Ovary (tissue), 9 donors: ENCODE data around the gene IRF3. TPM values are rescaled to one million over a fixed set of nuclear protein-coding genes. Genes with fewer than 3 reads are reported as not detected.
"Not testable (repeated sequence)": the region's sequence is repeated elsewhere in the genome, so short reads cannot be mapped to it uniquely, and the experiment has no call there.

Experiments used
- DNase-seq, 5 donors: peaks; one replicate each; pipeline ENCODE4 v3.0.0-alpha.2; 2019 to 2020
- H3K27ac ChIP-seq, 2 donors: fragments of 200-600 bp; one replicate each; pipeline versions ENCODE4 v1.5.1 to v1.8.0; 2019 to 2022
- H3K27me3 ChIP-seq: fragments of 200-600 bp; one replicate; pipeline ENCODE4 v1.8.0; 2022
- H3K36me3 ChIP-seq: fragments of 200-600 bp; sonication (generic); one replicate; pipeline ENCODE4 v1.5.1; 2019
- H3K4me1 ChIP-seq: one replicate; pipeline ENCODE4 v1.8.1; 2013; ENCODE audit warnings: mild to moderate bottlenecking, moderate library complexity; ENCODE audit not compliant: insufficient read depth
- H3K4me3 ChIP-seq: fragments of 200-600 bp; sonication (generic); one replicate; pipeline ENCODE4 v1.5.1; 2017
- H3K9me3 ChIP-seq, 2 donors: fragments of 200-600 bp in 1 of 2; sonication (generic) in 1 of 2; one replicate each; pipeline versions ENCODE4 v1.5.1 to v1.8.1; 2013 to 2019; ENCODE audit warnings: mild to moderate bottlenecking in 1 of 2, moderate library complexity in 1 of 2
- EP300 ChIP-seq: sonication (generic); formaldehyde crosslinking; IDR thresholded peaks from one replicate; pipeline ENCODE4 v1.6.1; 2017; ENCODE audit warnings: antibody characterized with exemption
- POLR2A ChIP-seq: fragments of 450-650 bp; IDR thresholded peaks from one replicate; pipeline ENCODE4 v1.6.1; 2017; ENCODE audit warnings: antibody characterized with exemption, mild to moderate bottlenecking, moderate library complexity
- WGBS, 3 donors: extraction: QIAGEN DNeasy Blood & Tissue Kit in 1 of 3; methylation state at CpG; one replicate each; pipeline versions ENCODE4 v1.1.5 to v1.1.7; 2013 to 2017; 5-methylcytosine and 5-hydroxymethylcytosine counted together
- intact Hi-C, 4 donors: fragments of 100-400 bp; cut with DNase I; formaldehyde crosslinking; loops; one replicate each; pipeline versions ENCODE4 v1.11.0 to v1.15.1; 2022 to 2023
- polyA plus RNA-seq, 2 donors: library from polyadenylated mRNA; stranded (reverse); fragments of 200-250 nt in 1 of 2; fragments of 350-450 nt in 1 of 2; fragmentation: Illumina TruSeq in 1 of 2; extraction: RNeasy Lipid Tissue Mini Kit (QIAGEN cat#74804) in 1 of 2; gene quantifications; one replicate each; pipeline ENCODE4 v1.2.3, GENCODE V29; 2013 to 2014
- total RNA-seq, 7 donors: library from RNA; depleted of rRNA in 2 of 7; stranded (reverse); fragments of >200 nt in 2 of 7; fragmentation: NEBNext Ultra II Directional in 3 of 7; extraction: Animal tissue kit (Norgen Biotek cat#: 25700) in 3 of 7; gene quantifications; one replicate each; pipeline versions ENCODE4 v1.1.0 to v1.2.4, GENCODE V29; 2016 to 2023
- TF ChIP-seq, protein P1 (sequence below), 3 donors: fragments of 450-650 bp in 2 of 3; fragments of 200-600 bp in 1 of 3; IDR thresholded peaks; one replicate each; pipeline versions ENCODE4 v1.5.1 to v1.8.0; 2016 to 2022; ENCODE audit warnings: antibody characterized with exemption in 3 of 3, mild to moderate bottlenecking in 1 of 3
- donor health status: DM: no; HTN: no; CAD: no; lungs with moderate emphysema.
- donor health status: DM: no; HTN: no; CAD: no.
- donor health status: Bipolar disorder and iron deficiency.
- donor health status: DM: yes; HTN: yes; CAD: no.
- donor health status: DM: no; HTN: no; CAD: no.
- donor health status: DM: yes; HTN: yes; CAD: no.

IRF3 gene
- total and polyA plus RNA-seq, 9 donors = 24.2 to 89.0 (median 69.5) TPM

DNA sequence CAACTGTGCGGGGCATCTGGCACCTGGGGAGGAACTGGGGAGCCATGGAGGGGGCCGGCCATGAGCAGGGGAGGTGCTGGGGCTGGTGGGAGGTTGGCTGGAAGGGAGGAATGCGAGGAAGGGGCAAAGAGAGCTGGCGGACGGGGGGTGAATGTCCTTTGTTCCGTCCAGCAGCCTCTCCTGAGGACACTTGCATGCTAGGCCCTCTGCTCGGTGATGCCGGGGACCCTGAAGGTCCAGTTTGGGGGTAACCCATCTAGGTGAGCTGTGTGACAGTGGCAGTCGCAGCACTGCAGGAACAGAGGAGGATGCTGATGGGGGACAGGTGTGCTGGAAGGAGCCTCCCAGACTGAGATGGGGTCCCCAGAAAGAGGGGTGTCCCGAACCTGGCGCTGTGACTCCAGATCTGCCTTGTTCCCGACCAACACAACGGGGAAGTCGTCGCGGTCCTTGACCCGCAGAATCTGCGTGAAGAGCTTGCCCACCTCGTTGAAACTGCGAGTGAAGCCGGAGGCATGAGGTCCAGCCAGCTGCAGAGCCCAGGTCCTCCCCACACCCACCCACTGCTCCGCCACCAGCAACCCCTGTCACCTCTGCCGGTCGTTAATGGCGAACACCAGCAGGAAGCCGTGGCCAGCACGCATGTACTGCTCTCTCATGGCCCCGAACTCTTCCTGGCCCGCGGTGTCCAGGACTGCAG is 29.3 kb downstream of the IRF3 start:
- Histone ChIP-seq H3K27ac (no peak overlapping the region), H3K27me3 (no peaks in the 10 kb centered on the region), H3K36me3 (no peaks in the 10 kb centered on the region), H3K9me3 (no peaks in the 10 kb centered on the region), H3K4me3 (no peak overlapping the region), H3K4me1 (peaks cover 7% of the 10 kb centered on the region)
- 62 to 75% (median 74%) methylated on average over 29 to 30 of the region's 30 CpGs for WGBS, 3 donors
- TF ChIP-seq EP300 = no peak
- TF ChIP-seq POLR2A = no peak
- TF ChIP-seq, protein P1, sequence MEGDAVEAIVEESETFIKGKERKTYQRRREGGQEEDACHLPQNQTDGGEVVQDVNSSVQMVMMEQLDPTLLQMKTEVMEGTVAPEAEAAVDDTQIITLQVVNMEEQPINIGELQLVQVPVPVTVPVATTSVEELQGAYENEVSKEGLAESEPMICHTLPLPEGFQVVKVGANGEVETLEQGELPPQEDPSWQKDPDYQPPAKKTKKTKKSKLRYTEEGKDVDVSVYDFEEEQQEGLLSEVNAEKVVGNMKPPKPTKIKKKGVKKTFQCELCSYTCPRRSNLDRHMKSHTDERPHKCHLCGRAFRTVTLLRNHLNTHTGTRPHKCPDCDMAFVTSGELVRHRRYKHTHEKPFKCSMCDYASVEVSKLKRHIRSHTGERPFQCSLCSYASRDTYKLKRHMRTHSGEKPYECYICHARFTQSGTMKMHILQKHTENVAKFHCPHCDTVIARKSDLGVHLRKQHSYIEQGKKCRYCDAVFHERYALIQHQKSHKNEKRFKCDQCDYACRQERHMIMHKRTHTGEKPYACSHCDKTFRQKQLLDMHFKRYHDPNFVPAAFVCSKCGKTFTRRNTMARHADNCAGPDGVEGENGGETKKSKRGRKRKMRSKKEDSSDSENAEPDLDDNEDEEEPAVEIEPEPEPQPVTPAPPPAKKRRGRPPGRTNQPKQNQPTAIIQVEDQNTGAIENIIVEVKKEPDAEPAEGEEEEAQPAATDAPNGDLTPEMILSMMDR (IDR thresholded peaks at IDR 0.05) = no peak
- intact Hi-C loops = loop anchor here in 1 of 4 donors (5.0 kb wide), 1 partner anchor 44 kb away; the partner anchor contains the start of gene PRR12
- peak in 1 of 5 donors; percentile 48 for DNase-seq

DNA sequence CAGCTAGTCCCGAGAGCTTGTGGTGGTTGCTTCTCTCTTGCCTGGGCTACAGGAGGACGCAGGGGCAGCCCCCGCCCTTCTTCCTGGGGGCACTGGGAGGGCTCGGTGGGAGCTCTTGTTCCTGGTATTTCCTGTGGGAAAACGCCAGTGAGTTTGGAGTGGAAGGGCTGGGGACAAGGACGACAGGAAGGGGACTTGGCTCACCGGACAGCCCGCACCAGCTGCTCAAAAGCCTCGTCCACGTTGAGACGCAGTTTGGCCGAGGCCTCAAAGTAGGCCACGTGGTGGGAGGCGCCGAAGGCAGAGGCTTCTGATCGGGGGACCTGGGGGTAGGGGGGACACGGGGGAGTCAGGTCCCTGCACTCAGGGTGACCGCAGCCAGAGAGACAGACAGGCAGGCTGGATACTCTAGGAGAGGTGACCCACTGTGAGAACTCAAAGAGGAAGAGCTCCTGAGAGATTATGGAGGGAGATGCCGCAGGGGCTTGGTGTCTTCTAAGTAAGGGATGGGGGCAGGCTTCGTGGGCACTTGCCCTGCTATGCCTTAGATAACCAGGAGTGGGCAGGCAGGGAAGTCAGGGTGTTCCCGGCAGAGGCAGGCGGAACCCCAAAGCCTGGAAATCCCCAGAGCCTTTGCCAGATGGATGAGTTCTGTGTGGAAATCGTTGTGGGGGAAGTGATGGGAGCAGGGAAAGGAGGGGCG is 30.0 kb downstream of the IRF3 start:
- Histone ChIP-seq H3K36me3 (no peaks in the 10 kb centered on the region), H3K27me3 (no peaks in the 10 kb centered on the region), H3K4me1 (peaks cover 7% of the 10 kb centered on the region), H3K9me3 (no peaks in the 10 kb centered on the region), H3K27ac (no peak overlapping the region), H3K4me3 (no peak overlapping the region)
- WGBS, 3 donors = 27 to 44% (median 38%) methylated on average over 24 of the region's 24 CpGs
- peak in 1 of 5 donors; percentile 31 for DNase-seq
- TF ChIP-seq, protein P1 (IDR thresholded peaks at IDR 0.05) = no peak
- TF ChIP-seq EP300 = no peak
- TF ChIP-seq POLR2A = no peak
- intact Hi-C loops = loop anchor here in 1 of 4 donors (5.0 kb wide), 1 partner anchor 43 kb away; the partner anchor contains the start of gene PRR12

DNA sequence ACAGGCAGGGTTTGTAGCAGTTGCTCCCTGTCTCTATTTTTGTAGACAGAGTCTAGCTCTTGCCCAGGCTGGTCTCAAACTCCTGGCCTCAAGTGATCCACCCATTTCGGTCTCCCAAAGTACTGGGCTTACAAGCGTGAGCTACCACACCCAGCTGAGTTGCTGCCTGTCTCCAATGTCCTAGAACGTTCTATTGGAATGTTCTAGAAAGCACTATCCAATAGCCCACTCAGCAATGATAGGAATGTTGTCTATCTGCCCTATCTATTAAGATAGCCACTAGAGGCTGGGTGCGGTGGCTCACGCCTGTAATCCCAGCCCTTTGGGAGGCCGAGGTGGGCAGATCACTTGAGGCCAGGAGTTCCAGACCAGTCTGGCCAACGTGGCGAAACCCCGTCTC is 32.4 kb downstream of the IRF3 start:
- 55 to 63% (median 63%) methylated on average over 9 of the region's 9 CpGs for WGBS, 3 donors

DNA sequence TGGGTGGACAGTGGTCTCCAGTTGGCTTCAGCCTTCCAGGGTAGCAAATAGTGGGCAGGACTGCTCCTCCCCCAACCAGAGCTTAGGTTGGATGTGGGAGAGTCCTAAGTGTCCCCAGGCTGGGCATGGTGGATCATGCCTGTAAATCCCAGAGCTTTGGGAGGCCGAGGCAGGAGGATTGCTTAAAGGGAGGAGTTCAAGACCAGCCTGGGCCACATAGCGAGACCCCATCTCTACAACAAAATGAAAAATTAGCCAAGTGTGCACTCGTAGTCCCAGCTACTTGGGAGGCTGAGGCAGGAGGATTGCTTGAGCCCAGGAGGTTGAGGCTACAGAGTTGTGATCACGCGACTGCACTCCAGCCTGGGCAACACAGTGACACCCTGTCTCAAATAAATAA is 33.1 kb downstream of the IRF3 start:
- intact Hi-C loops = no loop called here
- H3K9me3 ChIP-seq = no peaks in the 10 kb centered on the region
- WGBS, 3 donors = 86 to 94% (median 87%) methylated on average over 4 to 5 of the region's 5 CpGs
- no peak for DNase-seq
- TF ChIP-seq POLR2A = no peak
- TF ChIP-seq, protein P1 (IDR thresholded peaks at IDR 0.05) = no peak
- TF ChIP-seq EP300 = no peak
- H3K27ac ChIP-seq = no peak overlapping the region
- H3K36me3 ChIP-seq = no peaks in the 10 kb centered on the region
- H3K4me3 ChIP-seq = no peak overlapping the region
- H3K4me1 ChIP-seq = no peaks in the 10 kb centered on the region
- H3K27me3 ChIP-seq = no peaks in the 10 kb centered on the region

More for the DNA sequence above, 32.4 kb downstream of the IRF3 start:
- intact Hi-C loops, H3K36me3 ChIP-seq, H3K27me3 ChIP-seq, DNase-seq, H3K9me3 ChIP-seq, H3K4me3 ChIP-seq, H3K4me1 ChIP-seq, H3K27ac ChIP-seq: not testable (repeated sequence)
